ENCODE data around the gene BRI3. TPM values are rescaled to one million over a fixed set of nuclear protein-coding genes. Genes with fewer than 3 reads are reported as not detected.

Gene BRI3
- total RNA-seq, 1 experiment from 2014 or later: 68.3 TPM

DNA sequence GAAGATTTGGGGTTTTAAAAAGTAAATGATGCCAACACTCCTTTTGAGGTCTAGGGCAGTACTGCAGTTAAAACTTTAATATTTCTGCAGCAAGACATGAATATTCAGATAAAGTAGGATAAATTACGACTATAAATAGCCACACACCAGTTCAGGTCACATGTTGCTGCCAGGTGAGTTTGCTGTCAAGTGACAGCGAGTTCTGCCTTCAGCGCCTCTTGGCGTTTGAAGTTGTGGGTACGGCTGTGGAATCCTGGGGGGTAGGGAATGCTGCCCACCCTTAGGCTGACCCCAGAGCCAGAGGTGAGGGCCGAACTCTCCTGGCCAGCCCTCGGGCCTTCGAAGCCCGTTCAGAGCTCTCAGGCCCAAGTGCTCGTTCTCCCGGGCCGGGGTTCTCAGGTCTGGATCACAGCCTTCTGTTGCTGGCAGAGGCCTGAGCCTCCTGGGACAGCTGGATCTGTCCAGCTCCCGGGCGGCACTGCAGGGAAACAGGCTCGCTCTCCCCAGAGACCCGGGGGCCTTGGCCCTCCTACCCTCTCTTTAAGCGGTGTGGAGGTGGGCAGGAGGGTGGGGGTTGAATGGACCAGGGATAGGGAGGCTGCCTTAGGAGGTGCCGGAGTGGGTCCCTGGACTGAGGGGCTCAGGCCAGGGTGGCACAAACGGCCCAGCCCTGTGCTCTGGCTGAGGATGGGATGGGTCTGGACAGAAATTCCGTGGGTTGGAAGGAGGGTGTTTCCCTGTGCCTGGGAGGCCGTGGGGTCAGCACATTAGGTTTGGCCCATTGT, 5.4 kb downstream of the BRI3 start:
- DNase-seq (ENCODE audit: low spot score): no peak

DNA sequence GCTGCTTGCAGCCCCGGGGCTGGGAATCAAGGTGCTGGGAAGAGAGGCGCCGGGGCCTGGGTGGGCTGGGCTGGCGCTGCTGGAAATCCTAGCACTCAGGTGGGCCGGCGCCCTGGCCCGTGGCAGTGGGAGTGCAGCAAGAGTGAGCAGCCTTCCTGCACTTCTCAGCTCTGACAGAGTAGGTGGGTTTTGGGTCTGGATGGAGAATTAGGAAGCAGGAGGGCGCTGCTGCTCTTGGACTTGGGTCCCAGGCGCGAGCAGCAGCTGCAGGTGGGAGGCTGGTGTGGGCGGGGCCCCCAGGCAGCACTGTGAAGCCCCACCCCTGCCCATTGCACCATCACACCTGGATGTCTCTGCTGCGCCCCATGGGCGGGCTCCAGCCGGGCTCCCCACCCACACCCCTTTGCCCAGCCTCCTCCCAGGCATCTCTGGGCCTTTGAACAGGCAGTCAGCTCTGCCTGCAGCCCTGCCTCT, 6.0 kb downstream of the BRI3 start:
- DNase-seq (ENCODE audit: low spot score): no peak

DNA sequence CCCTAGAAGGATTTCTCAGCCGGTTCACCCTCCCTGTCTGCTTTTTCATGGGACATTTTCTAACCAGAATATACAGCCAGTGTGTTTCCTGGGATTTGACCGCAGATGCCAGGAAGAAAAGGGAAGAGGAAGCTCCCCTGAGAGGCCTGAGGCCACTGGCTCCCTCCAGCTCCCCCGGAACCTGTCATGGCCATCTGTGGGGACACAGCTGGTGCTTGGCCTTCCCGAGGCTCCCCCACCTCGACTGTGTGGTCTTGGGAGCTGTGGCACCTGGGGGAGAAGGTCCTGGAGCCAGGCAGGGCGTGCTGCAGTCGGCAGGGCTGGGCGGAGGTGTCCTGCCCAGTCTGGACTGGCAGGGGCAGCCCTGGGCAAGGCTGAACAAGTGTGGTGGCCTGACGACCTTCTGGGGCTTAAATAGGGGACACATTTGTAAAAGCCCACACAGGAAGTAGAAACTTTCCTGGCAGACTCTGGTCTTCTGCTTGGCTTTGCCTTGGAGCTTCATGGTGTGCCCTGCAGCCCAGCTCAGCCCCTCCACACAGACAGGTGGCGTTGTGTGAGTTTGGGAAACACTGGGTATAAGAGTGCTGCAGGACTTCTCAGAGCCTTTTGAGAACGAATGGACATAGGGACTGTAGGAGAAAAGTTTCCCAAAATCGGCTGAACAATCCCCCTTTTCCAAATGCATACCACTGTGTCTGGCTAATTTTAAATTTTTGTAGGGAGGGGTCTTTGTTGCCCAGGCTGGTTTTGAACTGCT, 6.8 kb downstream of the BRI3 start:
- no peak for DNase-seq (ENCODE audit: low spot score)

- no peak for DNase-seq (ENCODE audit: low spot score)
These were observed 7.9 kb downstream of the BRI3 start for GRCh38 chr7:98289333-98289875.

DNA sequence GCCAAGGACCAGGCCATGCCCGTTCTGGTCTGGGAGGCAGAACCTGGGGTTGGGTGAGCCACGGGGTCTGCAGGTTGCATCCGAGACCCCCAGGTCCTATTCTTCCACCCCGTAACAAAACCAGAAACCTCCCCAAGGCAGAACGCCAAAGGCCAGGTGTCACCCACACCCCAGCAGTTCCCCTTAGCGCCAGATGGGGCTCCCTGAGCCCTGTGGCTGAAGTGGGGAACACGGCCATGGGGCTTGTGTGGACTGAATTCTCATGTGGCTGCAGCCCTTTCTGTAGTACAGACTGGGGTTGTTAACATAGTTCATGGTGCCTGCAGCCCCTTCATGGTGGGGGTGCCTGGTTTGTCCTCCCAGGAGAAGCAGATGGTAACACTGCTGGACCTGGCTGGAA, 10.2 kb downstream of the BRI3 start:
- DNase-seq (ENCODE audit: low spot score): no peak

- no peak for DNase-seq (ENCODE audit: low spot score)
These were observed 11.8 kb downstream of the BRI3 start for GRCh38 chr7:98293265-98293664.

DNA sequence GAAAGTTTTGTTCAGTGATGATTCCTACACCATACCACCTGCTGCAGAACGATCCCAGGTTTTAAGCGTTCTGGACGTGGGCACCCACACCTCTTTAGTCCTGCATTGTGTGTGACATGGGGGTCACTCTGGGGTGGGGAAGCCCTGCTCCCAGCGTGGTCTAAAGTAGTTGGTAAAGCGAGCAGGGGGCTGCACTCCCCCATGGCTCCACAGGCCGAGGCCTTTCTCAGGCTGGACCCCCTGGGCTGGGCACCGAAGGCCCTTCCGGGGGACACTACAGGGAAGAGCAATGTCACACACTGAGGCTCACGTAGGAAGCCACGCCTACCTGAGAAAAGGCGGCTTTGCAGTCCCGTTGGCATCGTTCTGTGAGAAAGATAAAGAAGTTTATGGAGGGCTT, 12.3 kb downstream of the BRI3 start:
- DNase-seq (ENCODE audit: low spot score): no peak

DNA sequence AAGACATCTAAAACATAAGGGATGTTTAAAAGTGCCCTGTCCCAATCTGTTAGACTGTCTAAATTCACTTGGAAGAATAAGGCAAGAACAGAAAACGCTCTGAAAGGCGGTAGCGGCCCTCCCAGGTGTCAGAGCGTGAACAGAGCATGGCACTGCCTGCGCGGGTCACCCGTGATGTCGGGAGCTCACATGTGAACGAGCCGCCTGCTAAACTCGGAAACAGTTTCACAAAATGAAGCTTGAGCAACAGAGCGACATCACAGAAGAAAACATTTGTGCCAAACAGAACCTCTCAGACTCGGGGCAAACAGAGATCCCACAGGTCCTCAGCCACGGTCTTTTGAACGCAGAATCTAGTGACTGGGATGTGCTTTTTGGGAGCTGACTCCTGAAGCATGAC, 12.8 kb downstream of the BRI3 start:
- DNase-seq (ENCODE audit: low spot score): no peak

GRCh38 chr7:98294798-98295382, 13.4 kb downstream of the BRI3 start:
- peak; percentile 58 for DNase-seq (ENCODE audit: low spot score)

DNA sequence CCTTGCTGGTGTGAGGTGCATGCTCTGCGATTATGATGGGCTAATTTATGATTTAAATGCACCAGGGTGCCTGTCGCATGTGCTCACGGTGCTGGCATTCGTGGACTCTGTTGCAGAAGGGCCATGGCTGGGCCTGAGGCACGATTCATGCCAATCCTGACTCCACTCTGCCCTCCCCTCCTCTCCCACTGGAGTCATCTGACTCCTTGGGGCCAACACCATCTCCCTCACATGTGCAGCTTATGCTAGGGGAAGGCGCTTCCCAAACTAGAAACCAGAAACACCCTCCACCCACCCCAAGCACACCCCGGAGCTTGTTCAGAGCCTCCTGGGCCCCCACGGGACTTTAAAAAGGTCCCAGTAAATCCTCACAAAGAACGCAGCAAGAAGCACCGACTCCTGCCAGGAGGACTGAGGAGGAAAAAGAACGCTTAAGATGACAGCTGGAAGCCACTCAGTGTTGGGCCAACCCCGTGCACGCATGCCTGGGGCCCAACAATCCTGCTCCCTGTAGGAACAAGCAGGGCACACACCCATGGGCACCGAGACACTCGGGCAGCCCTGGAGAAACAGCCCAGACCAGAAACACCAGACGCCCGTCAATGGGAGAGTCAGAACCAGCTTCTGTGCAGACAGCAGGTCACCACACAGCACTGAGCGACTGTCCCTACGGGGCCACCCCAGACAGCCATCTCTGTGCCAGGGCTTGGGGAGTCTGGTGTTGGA, 14.1 kb downstream of the BRI3 start:
- DNase-seq (ENCODE audit: low spot score): no peak

DNA sequence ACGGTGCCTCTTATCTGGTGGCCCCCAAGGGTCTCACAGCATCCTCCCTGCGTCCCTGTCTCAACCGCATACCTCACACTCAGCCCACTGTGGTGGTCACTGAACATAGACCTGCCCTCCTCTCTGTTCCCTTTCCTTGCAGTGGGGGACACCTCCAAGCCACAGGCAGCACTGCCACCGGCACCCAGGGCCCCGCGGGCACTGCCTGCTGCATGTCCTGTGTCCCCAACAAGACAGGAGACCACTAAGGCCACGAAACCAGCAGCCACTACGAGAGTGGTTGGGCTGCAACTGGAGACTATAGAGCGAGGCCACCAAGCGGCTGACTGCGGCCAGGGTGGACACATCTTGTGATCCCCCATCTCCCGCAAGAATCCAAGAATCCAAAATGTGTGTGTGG, 15.3 kb downstream of the BRI3 start:
- DNase-seq (ENCODE audit: low spot score): no peak

- no peak for DNase-seq (ENCODE audit: low spot score)
These were observed 16.3 kb downstream of the BRI3 start for GRCh38 chr7:98297626-98298286.

GRCh38 chr7:98300595-98301372, 19.3 kb downstream of the BRI3 start:
- DNase-seq (ENCODE audit: low spot score): no peak

GRCh38 chr7:98301693-98302470, 20.4 kb downstream of the BRI3 start:
- no peak for DNase-seq (ENCODE audit: low spot score)

- DNase-seq (ENCODE audit: low spot score): no peak
These were observed 21.8 kb downstream of the BRI3 start for GRCh38 chr7:98303176-98303865.

- no peak for DNase-seq (ENCODE audit: low spot score)
These were observed 22.4 kb downstream of the BRI3 start for GRCh38 chr7:98303906-98304305.

DNA sequence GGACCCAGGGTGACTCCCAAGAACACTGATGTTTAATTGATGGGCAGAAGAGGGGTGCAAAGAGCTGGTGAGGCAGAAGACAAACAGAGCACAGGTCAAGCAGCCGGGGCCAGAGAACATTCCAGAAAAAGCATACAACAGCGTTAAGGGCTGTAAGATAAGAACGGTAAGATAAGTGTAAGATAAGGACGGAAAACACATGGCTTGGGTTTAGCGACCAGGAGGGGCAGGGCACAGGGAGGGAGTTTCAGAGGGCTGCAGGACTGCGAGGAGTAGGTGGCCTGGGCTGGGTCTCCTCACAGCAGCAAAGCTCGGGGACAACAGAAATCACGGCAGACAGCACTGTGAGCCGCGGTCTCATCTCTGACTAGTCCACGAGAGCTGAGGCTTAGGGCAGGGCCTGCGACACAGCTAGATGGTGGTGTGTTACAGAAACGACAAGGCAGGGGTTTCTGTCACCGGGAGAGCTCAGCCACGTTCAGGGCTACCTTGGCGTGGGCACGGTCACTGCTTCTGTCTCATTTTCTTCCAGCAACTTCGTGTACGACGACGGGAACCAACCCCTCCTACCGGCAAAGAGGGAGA, 24.6 kb downstream of the BRI3 start:
- DNase-seq (ENCODE audit: low spot score): no peak

DNA sequence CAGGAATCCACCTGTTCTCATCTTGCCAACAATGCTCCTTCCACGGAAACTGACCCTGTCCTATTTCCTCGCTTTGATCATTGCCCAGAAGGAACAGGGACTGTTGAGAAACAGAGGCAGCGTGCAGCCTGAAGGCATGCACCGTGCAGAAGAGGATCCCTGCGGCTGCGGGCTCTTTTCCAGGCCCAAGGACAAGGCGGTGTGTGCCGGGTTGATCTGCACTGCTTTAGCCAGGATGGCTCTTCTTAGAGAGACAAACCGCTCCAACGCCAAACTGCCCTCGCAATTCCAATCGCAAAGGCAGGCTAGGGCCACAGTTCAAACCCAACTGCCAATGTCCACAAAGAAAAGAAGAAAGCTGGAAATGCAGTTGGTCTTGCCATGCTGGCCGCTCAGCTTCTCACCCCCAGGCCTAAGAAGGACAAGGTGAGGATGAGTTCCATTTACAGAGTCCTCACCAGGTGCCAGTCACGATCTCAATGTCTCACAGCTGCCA, 26.5 kb downstream of the BRI3 start:
- DNase-seq (ENCODE audit: low spot score): no peak

All from H4 (cell line).